SK-N-SH (cell line): ENCODE results near the gene CUL9.

Experiments used
- CTCF ChIP-seq: fragments of 200-600 bp; sonication (generic); IDR thresholded peaks from 2 replicates; pipeline ENCODE4 v1.6.1; 2017; ENCODE audit warnings: antibody characterized with exemption, mild to moderate bottlenecking, moderate library complexity
- EP300 ChIP-seq, 2 experiments: IDR thresholded peaks; 2 replicates each; pipeline versions ENCODE4 v1.4.0 to v1.6.1; 2012; ENCODE audit warnings: borderline replicate concordance in 1 of 2, low read depth in 1 of 2, low read length in 1 of 2
- FOSL2 ChIP-seq: IDR thresholded peaks from 2 replicates; pipeline ENCODE4 v1.4.0; 2012; ENCODE audit warnings: low read depth, mild to moderate bottlenecking, moderate library complexity, borderline replicate concordance
- FOXJ3 ChIP-seq: sonication (generic); formaldehyde crosslinking; IDR thresholded peaks from 2 replicates; pipeline ENCODE4 v1.5.1; 2020; ENCODE audit warnings: mild to moderate bottlenecking, missing genetic modification reagents
- GABPA ChIP-seq: IDR thresholded peaks from 2 replicates; pipeline ENCODE4 v1.4.0; 2012; ENCODE audit warnings: low read depth, mild to moderate bottlenecking
- MAX ChIP-seq: IDR thresholded peaks from 2 replicates; pipeline ENCODE4 v1.4.0; 2012; ENCODE audit warnings: low read depth
- NFIC ChIP-seq: IDR thresholded peaks from 2 replicates; pipeline ENCODE4 v1.4.0; 2012; ENCODE audit warnings: borderline replicate concordance
- POLR2AphosphoS5 ChIP-seq: IDR thresholded peaks from 2 replicates; pipeline ENCODE4 v1.6.1; 2012; ENCODE audit warnings: low read depth, low read length
- RAD21 ChIP-seq: IDR thresholded peaks from 2 replicates; pipeline ENCODE4 v1.6.1; 2012; ENCODE audit warnings: mild to moderate bottlenecking, low read length
- SIN3A ChIP-seq: IDR thresholded peaks from 2 replicates; pipeline ENCODE4 v1.6.1; 2012; ENCODE audit warnings: low read depth, mild to moderate bottlenecking, low read length, moderate library complexity, borderline replicate concordance
- TAF1 ChIP-seq: IDR thresholded peaks from 2 replicates; pipeline ENCODE4 v1.6.1; 2012; ENCODE audit warnings: low read depth, mild to moderate bottlenecking, low read length, moderate library complexity, borderline replicate concordance

GRCh38 chr6:43196337-43196736 lies 14.3 kb downstream of the CUL9 start:
- TF ChIP-seq CTCF = no peak
- no peak for TF ChIP-seq NFIC
- TF ChIP-seq SIN3A = no peak
- no peak for TF ChIP-seq TAF1
- no peak for TF ChIP-seq EP300 (IDR thresholded peaks at IDR 0.05; ENCODE audit: borderline replicate concordance in 1 of 2, low read depth in 1 of 2, low read length in 1 of 2)
- TF ChIP-seq MAX = no peak
- TF ChIP-seq POLR2AphosphoS5 = no peak
- no peak for TF ChIP-seq GABPA
- no peak for TF ChIP-seq FOXJ3 (CRISPR knock-in tag)
- TF ChIP-seq RAD21 = no peak
- no peak for TF ChIP-seq FOSL2
